ENCODE measurements around the gene FXYD2.

The FXYD2 gene

DNA sequence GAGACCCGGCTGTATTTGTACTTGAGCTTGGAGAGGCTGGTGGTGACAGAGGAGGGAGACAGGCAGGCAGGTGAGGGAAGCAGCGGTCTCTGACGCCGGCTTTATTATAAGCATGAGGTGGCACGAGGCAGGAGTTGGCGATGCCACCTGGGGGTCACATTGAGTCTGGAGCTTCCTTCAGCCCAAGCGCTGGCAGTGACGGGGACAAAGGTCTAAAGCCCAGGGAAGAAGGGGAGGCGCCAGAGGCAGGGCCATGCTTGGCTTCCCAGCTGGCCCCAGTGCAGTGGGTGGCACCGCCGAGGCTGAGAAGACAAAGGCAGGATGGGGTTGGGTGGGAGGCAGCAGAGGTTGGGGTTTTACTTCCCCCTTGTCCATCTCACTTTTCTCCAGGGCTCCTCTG lies 4.5 kb downstream of the FXYD2 start:
- TF ChIP-seq, protein P1, sequence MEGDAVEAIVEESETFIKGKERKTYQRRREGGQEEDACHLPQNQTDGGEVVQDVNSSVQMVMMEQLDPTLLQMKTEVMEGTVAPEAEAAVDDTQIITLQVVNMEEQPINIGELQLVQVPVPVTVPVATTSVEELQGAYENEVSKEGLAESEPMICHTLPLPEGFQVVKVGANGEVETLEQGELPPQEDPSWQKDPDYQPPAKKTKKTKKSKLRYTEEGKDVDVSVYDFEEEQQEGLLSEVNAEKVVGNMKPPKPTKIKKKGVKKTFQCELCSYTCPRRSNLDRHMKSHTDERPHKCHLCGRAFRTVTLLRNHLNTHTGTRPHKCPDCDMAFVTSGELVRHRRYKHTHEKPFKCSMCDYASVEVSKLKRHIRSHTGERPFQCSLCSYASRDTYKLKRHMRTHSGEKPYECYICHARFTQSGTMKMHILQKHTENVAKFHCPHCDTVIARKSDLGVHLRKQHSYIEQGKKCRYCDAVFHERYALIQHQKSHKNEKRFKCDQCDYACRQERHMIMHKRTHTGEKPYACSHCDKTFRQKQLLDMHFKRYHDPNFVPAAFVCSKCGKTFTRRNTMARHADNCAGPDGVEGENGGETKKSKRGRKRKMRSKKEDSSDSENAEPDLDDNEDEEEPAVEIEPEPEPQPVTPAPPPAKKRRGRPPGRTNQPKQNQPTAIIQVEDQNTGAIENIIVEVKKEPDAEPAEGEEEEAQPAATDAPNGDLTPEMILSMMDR (conservative IDR thresholded peaks at IDR 0.05; ENCODE audit: low read depth, low read length), result no peak
- H3K4me3 ChIP-seq (ENCODE audit: low read depth, low read length), result no peak overlapping the region
- DNase-seq (ENCODE audit: low read depth), result no peak

GRCh38 chr11:117819096-117820040 lies 5.2 kb downstream of the FXYD2 start:
- DNase-seq (ENCODE audit: low read depth), result peak; percentile 86
- TF ChIP-seq, protein P1 (conservative IDR thresholded peaks at IDR 0.05; ENCODE audit: low read depth, low read length), result peak; percentile 93
- no peak overlapping the region for H3K4me3 ChIP-seq (ENCODE audit: low read depth, low read length)

- H3K4me3 ChIP-seq (ENCODE audit: low read depth, low read length), result no peak overlapping the region
- TF ChIP-seq, protein P1 (conservative IDR thresholded peaks at IDR 0.05; ENCODE audit: low read depth, low read length), result no peak
- DNase-seq (ENCODE audit: low read depth), result peak; percentile 72
Measured at GRCh38 chr11:117818041-117818873, 6.3 kb downstream of the FXYD2 start.

- H3K4me3 ChIP-seq (ENCODE audit: low read depth, low read length), result peak overlapping the region; percentile 30
- TF ChIP-seq, protein P1 (conservative IDR thresholded peaks at IDR 0.05; ENCODE audit: low read depth, low read length), result peak; percentile 99
- peak; percentile 84 for DNase-seq (ENCODE audit: low read depth)
Measured at GRCh38 chr11:117817368-117818040, 7.0 kb downstream of the FXYD2 start.

- TF ChIP-seq, protein P1 (conservative IDR thresholded peaks at IDR 0.05; ENCODE audit: low read depth, low read length), result no peak
- H3K4me3 ChIP-seq (ENCODE audit: low read depth, low read length), result no peak overlapping the region
- DNase-seq (ENCODE audit: low read depth), result no peak
Measured at GRCh38 chr11:117816846-117817367, 7.6 kb downstream of the FXYD2 start.

- H3K4me3 ChIP-seq (ENCODE audit: low read depth, low read length), result no peak overlapping the region
- TF ChIP-seq, protein P1 (conservative IDR thresholded peaks at IDR 0.05; ENCODE audit: low read depth, low read length), result no peak
- no peak for DNase-seq (ENCODE audit: low read depth)
Measured at GRCh38 chr11:117816151-117816741, 8.3 kb downstream of the FXYD2 start.

Data from choroid plexus epithelial cell (primary cell).